OCI-LY7 (cell line): ENCODE measurements around the gene STX11. TPM values are rescaled to one million over a fixed set of nuclear protein-coding genes. Genes with fewer than 3 reads are reported as not detected.

Experiments
- BruUV-seq: library from RNA; stranded (reverse); fragments of 400-500 nt; replicated peaks from 2 replicates; lab custom pipeline; 2021; lab: Mats Ljungman, UMichigan
- CTCF ChIA-PET: fragments of 300-600 bp; sonication (Branson Sonifier 250); formaldehyde crosslinking; loops from one replicate; lab custom pipeline; 2022; ENCODE audit warnings: antibody characterized with exemption; ENCODE audit not compliant: unreplicated experiment; lab: Charles Lee
- POLR2A ChIA-PET: fragments of 300-600 bp; sonication (Branson Sonifier 250); formaldehyde crosslinking; loops from one replicate; lab custom pipeline; 2022; ENCODE audit warnings: antibody characterized with exemption; lab: Charles Lee
- DNase-seq: peaks from one replicate; pipeline ENCODE4 v3.0.0-alpha.2; 2015; ENCODE audit warnings: low spot score
- H2AFZ ChIP-seq: fragments of 200-600 bp; sonication (generic), shearing (Covaris generic); 2 replicates; pipeline ENCODE4 v1.6.1; 2014; ENCODE audit warnings: mild to moderate bottlenecking, antibody characterized with exemption, low read length, moderate library complexity
- H3K27ac ChIP-seq: fragments of 200-600 bp; sonication (generic); 2 replicates; pipeline ENCODE4 v1.5.1; 2014; ENCODE audit warnings: mixed run types, low read depth, mild to moderate bottlenecking, moderate library complexity, low read length, inconsistent platforms; ENCODE audit not compliant: poor library complexity, severe bottlenecking
- H3K36me3 ChIP-seq: fragments of 200-600 bp; sonication (generic); 2 replicates; pipeline ENCODE4 v1.6.1; 2014; ENCODE audit warnings: mild to moderate bottlenecking, antibody characterized with exemption, low read length, moderate library complexity, mixed read lengths; ENCODE audit not compliant: insufficient read depth
- H3K4me1 ChIP-seq: fragments of 200-600 bp; sonication (generic); 2 replicates; pipeline ENCODE4 v1.5.1; 2014; ENCODE audit warnings: mild to moderate bottlenecking, low read length; ENCODE audit not compliant: insufficient read depth, poor library complexity, severe bottlenecking
- H3K4me2 ChIP-seq: fragments of 200-600 bp; sonication (generic); 2 replicates; pipeline ENCODE4 v1.6.1; 2014; ENCODE audit warnings: mild to moderate bottlenecking, low read length
- H3K4me3 ChIP-seq: fragments of 200-600 bp; sonication (generic); 2 replicates; pipeline ENCODE4 v1.5.1; 2014; ENCODE audit warnings: mild to moderate bottlenecking, low read depth, low read length; ENCODE audit not compliant: poor library complexity, severe bottlenecking
- H3K79me2 ChIP-seq: fragments of 200-600 bp; sonication (generic); 2 replicates; pipeline ENCODE4 v1.6.1; 2016; ENCODE audit warnings: low read depth, mild to moderate bottlenecking, low read length, moderate library complexity, mixed read lengths; ENCODE audit not compliant: insufficient read depth
- H3K9me2 ChIP-seq: fragments of 200-600 bp; sonication (generic); 2 replicates; pipeline ENCODE4 v1.6.1; 2016; ENCODE audit warnings: mild to moderate bottlenecking, low read length, mixed read lengths; ENCODE audit not compliant: insufficient read depth
- H3K9me3 ChIP-seq: fragments of 200-600 bp; sonication (generic); 2 replicates; pipeline ENCODE4 v1.6.1; 2014; ENCODE audit warnings: mild to moderate bottlenecking, mixed run types, low read length, mixed read lengths
- H4K20me1 ChIP-seq: fragments of 200-600 bp; sonication (generic); 2 replicates; pipeline ENCODE4 v1.6.1; 2014; ENCODE audit warnings: mild to moderate bottlenecking, antibody characterized with exemption, low read length, moderate library complexity, mixed read lengths; ENCODE audit not compliant: insufficient read depth
- CTCF ChIP-seq: fragments of 200-600 bp; sonication (generic); conservative IDR thresholded peaks from 2 replicates; pipeline ENCODE4 v1.5.1; 2014; ENCODE audit warnings: mild to moderate bottlenecking, antibody characterized with exemption, low read length, moderate library complexity, mixed read lengths
- EZH2phosphoT487 ChIP-seq: fragments of 200-600 bp; sonication (generic); IDR thresholded peaks from 2 replicates; pipeline ENCODE4 v1.6.1; 2018; ENCODE audit warnings: low read depth, borderline replicate concordance, mild to moderate bottlenecking, mixed run types, antibody characterized with exemption, low read length, moderate library complexity, mixed read lengths
- intact Hi-C: fragments of 100-400 bp; cut with micrococcal nuclease; formaldehyde crosslinking; loops from one replicate; pipeline ENCODE4 v1.10.0; 2022; ENCODE audit not compliant: unreplicated experiment
- total RNA-seq, 2 experiments: library from RNA; depleted of rRNA in 1 of 2; stranded (reverse); fragments of >200 nt in 1 of 2; shearing (Covaris generic) in 1 of 2; gene quantifications; 2 replicates each; pipeline ENCODE4 v1.2.3, GENCODE V29; 2014 to 2022

The STX11 gene
- total RNA-seq, 2 experiments from 2014 or later: 0.16 to 1.1 TPM

DNA sequence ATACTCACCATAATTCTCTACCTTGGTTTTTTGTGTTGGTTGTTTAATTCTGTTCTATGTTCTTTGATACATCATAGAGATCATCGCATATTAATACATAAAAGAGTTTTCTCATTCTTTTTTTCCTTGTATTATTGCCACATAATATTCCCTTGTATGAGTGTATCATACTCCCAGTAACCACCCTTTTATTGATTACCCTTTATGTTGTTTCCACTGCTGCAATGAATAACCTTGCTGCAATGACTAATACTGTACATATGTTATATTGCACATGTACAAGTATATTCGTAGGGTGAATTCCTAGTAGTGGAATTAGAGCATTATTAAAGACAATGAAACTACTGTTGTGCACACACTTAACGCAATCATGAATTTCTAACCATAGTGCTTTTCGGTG, 45.8 kb upstream of the STX11 start:
- Histone ChIP-seq H3K9me3 (no peaks in the 10 kb centered on the region), H3K27ac (no peak overlapping the region), H3K4me3 (no peak overlapping the region), H3K9me2 (no peaks in the 10 kb centered on the region), H2AFZ (no peak overlapping the region), H4K20me1 (no peaks in the 10 kb centered on the region), H3K4me1 (no peaks in the 10 kb centered on the region), H3K36me3 (no peaks in the 10 kb centered on the region), H3K4me2 (no peak overlapping the region), H3K79me2 (no peaks in the 10 kb centered on the region)
- DNase-seq: no peak
- ChIA-PET CTCF (no interaction called here), POLR2A (no interaction called here)
- no TSS peak for BruUV-seq
- no peak for TF ChIP-seq EZH2phosphoT487
- no peak for TF ChIP-seq CTCF
- intact Hi-C loops: loop anchor here (2.0 kb wide), 1 partner anchor 112 kb away; no protein-coding TSS in a partner anchor

DNA sequence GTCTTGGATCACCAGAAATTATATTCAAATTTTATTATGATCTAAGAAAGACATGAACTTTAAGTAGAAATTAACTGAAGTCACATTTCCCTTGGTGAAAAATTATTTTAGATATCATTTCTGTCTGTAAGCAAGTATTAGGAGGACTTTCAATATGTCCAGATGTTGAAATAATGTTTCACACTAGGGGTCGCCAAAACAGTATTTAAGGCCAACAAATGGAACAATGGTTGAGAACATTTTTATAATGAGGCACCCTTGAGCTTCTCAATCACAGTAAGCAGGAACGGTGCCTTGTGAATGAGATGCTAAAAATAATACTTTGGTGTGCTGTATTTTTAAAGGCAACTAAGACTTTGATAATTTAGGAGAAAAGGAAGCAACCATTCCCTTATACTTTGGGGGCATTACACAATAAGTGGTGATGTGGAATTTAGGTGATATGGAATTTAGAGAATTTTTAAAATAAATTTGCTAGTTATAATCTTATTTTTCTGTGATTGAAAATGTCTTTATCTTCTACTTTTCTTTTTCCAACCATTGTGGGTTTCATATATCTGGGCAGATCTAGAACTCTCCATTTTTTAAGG, 45.3 kb upstream of the STX11 start:
- no peaks in the 10 kb centered on the region for H3K36me3 ChIP-seq
- ChIA-PET CTCF (no interaction called here), POLR2A (no interaction called here)
- BruUV-seq: no TSS peak
- no peaks in the 10 kb centered on the region for H3K4me1 ChIP-seq
- H3K9me3 ChIP-seq: no peaks in the 10 kb centered on the region
- H3K4me2 ChIP-seq: no peak overlapping the region
- H3K79me2 ChIP-seq: no peaks in the 10 kb centered on the region
- DNase-seq: peak; percentile 70
- H3K4me3 ChIP-seq: no peak overlapping the region
- no peaks in the 10 kb centered on the region for H3K9me2 ChIP-seq
- H3K27ac ChIP-seq: no peak overlapping the region
- H4K20me1 ChIP-seq: no peaks in the 10 kb centered on the region
- intact Hi-C loops: loop anchor here (1.0 to 5.0 kb wide), 3 partner anchors 112 to 377 kb away; no protein-coding TSS in a partner anchor
- no peak overlapping the region for H2AFZ ChIP-seq
- no peak for TF ChIP-seq EZH2phosphoT487
- peak; percentile 91 for TF ChIP-seq CTCF

DNA sequence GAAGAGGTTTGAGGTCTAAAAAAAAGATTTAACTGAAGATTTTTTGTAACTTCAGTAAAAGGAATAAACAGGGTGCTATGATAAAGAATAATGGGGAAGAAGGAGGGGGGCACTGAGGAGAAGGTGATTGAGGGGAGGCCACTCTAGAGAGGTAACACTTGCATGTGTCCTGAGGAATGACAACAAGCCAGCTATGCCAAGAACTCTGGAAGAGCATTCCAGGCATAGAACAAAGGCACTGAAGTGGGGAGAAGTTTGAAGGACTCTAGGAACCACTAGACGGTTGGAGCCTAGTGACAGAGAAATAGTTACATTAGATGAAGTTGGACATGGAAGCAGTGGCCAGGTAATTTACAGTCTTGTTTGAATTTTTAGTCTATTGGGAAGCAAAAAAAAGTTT, 44.1 kb upstream of the STX11 start:
- Histone ChIP-seq H3K4me1 (no peaks in the 10 kb centered on the region), H4K20me1 (no peaks in the 10 kb centered on the region), H3K9me2 (no peaks in the 10 kb centered on the region), H3K4me2 (no peak overlapping the region), H2AFZ (0 out of 2 replicates have a peak overlapping the region, but pooled peaks have one; percentile 54), H3K36me3 (no peaks in the 10 kb centered on the region), H3K79me2 (no peaks in the 10 kb centered on the region), H3K27ac (no peak overlapping the region), H3K4me3 (no peak overlapping the region), H3K9me3 (no peaks in the 10 kb centered on the region)
- intact Hi-C loops: loop anchor here (5.0 kb wide), 1 partner anchor 231 kb away; no protein-coding TSS in a partner anchor
- TF ChIP-seq CTCF (no peak), EZH2phosphoT487 (no peak)
- no peak for DNase-seq
- no TSS peak for BruUV-seq
- POLR2A ChIA-PET: interaction anchor here (0.8 kb wide), 1 partner anchor 443 kb away, joined by 3 read pairs; no protein-coding TSS in a partner anchor
- CTCF ChIA-PET: no interaction called here
